GOT3 (cell line): Measurements from ENCODE around the gene EPHA2.
A peak's percentile ranks its signal among the peaks of the same experiment; 100 is the strongest.

Experiments used
- DNase-seq: peaks from one replicate; lab custom pipeline; 2025; ENCODE audit warnings: mixed read lengths; lab: John Stamatoyannopoulos, UW

EPHA2 gene

DNA sequence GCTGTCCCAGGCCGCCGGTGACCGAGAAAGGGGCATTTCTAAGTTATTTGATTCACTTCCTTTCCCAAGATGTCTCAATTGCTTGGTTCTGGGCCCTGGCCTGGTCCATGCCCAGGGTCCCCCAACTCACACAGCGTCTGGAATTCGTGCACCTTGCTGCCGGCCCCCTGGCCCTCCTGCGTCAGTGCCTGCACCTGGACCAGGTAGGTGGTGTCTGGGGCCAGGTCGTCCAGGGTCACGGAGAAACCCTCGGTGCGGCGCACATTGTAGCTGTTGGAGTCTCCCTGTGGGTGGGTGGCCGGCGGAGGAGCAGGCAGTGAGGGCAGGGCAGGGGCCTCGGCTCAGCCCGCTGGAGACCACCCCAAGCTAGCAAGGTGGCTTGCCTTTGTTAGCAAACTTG lies 21.0 kb downstream of the EPHA2 start:
- DNase-seq, result no peak

DNA sequence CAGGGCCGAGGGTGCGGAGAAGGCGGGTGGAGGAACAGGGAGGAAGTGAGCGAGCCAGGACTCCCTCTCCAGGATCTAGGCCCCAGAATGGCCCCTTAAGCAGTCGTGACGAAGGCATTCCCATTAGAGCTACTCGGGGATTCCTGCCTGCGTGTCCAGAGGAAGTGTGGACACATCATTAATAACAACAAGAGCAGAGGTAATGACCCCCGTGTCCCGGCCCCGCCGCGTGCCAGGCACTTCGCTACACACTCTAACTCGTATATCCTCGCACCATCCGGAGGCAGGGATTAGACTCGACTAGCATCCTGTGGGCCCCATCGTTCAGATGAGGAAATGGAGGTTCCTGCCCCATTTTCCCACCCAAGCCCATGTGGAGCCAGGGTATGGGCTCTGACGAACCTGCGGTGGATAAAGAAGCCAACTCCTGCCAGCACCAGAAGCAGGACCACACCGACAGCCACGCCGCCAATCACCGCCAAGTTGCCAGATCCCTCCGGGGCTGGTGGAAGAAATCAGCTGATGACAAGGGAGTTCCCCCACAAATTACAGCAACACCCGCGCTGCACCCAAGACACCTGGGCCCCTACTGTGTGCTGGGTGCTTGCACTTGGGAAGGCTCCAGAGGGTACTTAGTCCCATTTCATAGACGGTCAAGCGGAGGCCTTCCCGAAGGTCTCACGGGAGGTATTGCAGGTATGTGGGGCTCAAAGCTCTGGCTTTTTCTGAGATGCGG lies 21.6 kb downstream of the EPHA2 start:
- no peak for DNase-seq

DNA sequence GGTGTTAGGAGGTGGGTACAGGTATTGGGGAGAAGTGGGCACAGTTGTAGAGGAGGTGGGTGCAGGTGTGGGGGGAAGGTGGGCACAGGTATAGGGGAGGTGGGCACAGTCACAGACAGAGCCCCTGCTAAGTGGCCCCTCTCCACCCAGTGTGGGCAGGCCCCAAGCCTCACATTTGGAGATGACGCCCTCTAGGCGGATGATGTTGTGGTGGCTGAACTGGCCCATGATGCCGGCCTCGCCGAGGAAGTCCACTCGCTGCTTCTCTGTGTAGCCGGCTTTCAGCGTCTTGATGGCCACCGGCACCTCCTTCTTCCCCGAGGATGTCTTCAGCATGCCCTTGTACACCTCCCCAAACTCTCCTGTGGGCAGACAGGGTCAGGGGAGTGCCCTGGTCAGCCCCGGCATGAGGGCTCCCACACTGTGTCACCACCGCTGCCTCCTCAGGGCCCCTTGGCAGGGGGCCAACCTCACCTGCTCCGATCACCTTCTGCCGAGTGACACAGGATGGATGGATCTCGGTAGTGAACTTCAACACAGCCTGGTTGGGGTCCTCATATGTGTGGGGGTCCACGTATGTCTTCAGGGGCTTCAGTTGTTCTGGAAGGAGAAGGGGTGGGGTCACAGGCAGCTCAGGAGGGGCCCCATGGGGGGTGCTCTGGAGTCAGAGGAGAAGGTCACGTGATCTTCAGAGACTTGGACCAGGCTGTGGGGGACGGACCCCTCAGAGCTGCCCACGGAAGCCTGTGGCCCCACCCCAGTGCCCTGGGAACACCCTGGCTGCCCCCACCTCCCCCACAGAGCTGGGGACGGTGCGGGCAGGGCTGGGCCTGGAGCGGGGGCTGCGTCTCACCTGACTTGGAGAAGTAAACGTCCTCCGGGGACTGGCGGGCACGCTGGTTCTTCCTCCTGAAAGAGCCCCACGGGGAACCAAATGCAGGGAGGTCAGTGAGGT lies 22.6 kb downstream of the EPHA2 start:
- no peak for DNase-seq

DNA sequence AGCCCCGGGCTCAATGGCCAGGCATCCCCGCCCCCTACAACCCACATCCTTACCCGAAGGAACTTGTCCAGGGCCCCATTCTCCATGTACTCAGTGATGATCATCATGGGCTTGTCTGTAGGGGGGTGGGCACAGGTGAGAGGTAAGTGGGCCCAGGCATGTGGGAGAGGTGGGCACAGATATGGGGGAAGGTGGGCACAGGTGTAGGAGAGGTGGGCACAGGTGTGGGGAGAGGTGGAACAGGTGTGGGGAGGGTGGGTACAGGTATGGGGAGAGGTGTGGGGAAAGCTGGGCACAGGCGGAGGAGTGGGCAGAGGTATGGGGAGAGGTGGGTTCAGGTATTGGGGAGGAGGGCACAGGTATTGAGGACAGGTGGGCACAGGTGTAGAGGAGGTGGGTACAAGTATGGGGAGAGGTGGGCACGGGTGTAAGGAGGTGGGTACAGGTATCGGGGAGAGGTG lies 23.5 kb downstream of the EPHA2 start:
- DNase-seq, result no peak

DNA sequence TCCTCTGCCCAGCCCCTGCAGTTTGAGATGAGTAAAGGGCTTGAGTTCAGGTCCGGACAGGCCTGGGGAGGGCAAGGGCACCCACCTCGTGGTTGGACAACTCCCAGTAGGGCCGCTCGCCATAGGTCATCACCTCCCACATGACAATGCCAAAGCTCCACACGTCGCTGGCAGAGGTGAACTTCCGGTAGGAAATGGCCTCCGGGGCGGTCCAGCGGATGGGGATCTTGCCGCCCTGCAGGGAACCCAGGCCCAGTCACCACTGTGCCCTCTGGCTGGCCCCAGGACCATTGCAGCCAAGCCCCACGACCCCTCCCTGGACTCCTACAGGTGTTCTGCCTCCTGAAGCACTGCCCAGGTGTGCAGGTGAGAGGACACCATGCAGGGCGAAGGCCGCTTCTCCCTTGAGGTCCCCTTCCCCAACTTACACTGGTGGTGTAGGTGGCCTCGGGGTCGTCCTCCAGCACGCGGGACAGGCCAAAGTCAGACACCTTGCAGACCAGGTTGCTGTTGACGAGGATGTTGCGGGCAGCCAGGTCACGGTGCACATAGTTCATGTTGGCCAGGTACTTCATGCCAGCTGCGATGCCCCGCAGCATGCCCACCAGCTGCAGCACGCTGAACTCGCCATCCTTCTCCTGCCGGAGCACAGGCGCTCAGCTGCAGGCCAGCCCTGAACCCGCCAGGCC lies 24.1 kb downstream of the EPHA2 start:
- DNase-seq, result no peak

DNA sequence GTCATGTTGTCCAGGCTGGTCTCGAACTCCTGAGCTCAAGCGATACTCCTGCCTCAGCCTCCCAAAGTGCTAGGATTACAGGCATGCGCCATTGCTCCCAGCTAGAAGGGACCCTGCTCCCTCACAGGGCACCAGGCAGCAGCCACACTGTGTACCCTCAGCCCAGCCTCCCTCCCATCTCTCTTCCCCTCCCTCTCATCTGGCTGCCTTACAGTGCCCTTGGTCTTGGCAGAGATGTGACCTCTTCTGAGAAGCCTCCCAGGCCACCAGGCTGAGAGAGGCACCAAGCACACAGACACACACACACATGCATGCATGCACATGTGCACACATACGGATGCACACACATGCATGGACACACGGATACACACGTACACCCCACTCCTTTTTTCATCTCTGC lies 25.0 kb downstream of the EPHA2 start:
- no peak for DNase-seq

DNA sequence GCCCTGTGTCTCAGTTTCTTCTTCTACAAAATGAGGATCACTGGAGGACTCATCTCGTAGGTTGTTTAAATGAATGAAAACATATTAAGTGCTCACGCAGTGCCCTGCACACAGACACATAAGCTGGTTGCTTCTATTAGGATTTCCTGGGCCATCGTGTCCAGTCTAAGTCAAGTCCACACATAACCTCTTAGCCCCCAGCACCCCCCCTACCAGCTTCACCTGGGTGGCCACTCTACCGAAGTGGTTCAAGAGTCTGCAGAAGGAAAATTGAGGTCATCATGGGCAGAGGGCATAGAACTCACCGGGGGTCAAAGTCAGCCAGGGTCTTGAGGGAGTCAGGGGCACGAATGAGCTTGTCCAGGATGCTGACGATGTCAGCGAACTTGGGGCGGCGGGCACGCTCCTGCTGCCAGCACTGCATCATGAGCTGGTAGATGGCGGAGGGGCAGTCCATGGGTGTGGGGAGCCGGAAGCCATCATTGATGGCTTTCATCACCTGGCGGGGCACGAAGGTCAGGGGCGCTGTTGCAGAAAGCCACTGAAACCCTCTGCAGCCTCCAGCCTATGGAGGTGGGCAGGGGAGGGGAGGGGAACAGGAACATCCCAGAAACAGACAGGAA lies 25.8 kb downstream of the EPHA2 start:
- no peak for DNase-seq

DNA sequence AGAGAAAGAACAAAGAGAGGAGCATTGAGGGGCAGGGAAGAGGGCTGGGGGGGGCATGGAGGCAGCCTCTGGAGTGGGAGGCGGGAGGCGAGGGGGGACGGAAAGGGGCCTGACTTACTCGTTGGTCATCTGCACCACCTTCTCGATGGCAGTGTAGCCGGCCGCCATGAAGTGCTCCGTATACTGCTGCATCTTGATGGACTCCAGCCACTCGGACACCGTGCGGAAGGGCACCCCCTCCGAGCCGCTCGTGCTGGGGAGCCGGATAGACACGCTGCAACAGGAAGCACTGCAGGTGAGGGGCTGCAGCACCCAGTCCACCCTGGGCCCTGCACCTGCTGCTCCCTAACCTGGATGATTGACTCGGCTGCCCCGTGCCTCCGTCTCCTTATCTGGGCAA lies 26.6 kb downstream of the EPHA2 start:
- no peak for DNase-seq

DNA sequence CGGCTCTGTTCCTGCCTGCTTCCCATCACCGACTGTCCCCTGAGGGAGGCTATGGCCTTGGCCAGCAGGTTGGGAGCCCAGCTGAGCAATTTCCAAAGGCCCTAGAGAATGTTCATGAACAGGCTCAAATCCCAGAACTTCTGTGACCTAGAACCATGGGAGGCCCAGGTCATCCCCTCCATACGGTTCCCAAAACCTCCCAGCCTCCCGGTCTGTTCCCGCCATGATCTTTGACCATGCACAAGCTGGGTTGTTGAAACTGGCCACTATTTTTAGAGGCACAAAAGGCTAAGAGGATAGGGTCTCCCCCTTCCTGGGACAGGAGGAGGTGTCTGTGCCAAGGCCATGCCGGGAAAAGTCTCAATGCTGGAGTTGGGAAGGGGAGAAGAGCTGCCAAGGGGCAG lies 27.5 kb downstream of the EPHA2 start:
- no peak for DNase-seq

DNA sequence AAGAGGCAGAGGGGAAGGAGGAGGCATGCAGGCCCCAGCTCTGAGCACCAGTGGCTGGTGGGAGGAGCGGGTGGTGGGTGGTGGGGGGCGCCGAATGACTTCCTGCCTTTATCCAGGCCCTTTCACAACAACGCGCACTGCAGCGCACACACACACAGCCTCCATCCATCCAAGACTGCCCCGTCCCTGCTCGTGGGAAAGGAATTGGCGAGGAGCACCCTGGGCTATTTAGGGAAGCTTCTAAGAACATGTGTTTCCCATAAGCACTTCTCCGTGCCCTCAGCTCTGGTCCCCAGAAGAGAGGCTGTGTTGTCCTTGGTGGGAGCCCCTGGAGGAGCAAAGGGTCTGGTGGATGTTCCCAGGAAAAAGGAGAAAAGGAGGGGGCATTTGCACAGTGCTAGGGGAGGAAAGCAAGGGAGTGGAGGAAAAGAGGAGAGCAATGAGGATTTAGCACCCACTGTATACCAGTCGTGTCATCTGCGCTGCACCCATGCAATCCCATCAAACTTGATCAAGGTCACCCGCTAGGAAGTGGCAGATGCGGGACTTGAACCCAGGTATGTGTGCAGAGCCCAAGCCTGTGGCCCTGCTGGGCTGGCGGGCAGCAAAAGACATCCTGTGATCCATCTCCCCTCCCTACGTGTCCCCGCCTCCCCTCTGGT lies 28.1 kb downstream of the EPHA2 start:
- no peak for DNase-seq

DNA sequence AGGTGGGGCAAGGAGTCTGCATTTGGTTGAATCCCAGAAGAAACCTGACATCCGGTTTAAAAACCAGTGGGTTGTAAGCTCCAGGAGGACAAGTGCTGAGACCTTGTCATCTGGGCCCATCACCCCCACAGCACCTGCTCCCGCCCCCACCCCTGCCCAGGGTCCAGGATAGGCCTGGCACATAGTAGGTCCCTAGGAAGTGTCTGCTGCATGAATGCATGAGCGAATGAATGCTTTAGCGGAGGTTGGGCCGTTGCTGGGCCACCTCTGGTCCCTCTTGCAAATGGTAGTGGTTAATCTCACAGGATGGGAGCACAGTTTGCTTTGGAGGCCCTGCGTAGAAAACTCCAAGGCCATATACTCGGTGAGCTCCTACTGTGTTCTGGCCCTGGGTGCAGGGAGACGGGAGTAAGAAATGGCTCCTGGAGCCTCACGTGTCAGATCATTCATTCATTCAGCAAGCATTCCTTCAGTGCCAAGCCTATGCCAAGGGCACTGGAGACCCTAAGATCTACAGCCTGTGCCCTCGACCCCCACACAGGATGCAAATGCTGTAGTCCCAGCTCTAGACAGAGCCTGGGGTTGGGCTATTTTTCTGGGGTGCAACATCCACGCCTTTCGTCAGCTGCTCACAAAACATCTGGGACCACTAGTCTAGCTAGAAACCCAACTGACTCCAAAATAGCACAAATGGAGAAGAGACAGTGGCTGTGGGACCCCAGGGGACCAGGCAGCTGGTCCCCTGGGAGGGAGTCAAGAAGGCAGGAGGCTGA lies 28.9 kb downstream of the EPHA2 start:
- DNase-seq, result no peak

DNA sequence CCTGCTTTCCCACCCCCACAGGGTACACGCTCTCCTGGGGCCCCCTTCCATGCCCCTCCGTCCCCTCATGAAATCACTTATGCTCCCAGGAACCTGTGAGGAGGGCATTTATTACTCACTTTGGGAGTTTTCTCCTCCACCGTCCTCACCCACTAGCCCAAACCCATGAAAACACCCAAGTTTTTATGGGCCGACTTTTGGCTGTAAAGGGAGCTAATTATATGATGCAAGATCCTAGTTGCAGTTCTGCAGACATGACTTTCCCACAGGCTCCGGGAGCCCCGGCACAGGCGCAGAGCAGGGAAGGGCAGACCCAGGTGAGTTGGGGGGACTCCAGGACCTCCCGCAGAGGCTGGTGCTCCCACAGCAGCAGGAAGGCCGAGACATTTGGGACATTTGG lies 29.7 kb downstream of the EPHA2 start:
- no peak for DNase-seq

DNA sequence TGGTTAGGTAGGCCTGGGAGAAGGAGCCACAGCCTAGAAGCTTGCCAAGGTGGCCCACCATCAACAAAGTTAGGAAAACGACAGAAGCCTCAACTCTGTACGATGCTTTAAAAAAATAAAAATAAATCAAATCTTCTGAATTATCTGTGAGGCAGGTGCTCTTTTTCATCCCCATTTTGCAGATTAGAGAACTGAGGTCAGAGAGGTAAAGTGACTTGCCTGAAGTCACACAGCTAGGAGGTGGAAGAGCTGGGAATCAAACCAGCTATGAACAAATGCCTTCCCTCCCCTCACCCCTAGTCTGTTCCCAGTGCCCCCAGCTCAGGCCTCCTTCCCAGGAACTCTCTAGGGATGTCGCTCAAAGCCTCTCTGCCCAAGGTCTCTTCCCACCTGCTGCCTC lies 30.4 kb downstream of the EPHA2 start:
- no peak for DNase-seq

DNA sequence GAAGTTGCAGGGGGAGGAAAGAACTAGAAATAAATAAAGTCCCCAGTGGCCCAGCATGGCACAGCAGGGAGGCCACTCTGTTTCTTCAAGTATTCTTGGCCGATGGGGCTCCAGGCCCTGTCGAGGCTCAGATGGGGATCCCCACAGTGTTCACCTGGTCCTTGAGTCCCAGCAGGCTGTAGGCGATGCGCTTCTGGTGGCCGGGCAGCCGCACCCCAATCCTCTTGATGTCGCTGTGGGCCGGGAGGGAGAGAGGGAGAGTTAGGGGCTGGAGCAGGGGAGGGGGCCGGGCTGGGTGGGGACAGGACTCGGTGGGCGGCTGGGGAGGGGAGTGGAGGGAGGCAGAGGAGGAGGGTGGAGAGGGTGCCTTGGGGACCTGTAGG lies 30.8 kb downstream of the EPHA2 start:
- no peak for DNase-seq

DNA sequence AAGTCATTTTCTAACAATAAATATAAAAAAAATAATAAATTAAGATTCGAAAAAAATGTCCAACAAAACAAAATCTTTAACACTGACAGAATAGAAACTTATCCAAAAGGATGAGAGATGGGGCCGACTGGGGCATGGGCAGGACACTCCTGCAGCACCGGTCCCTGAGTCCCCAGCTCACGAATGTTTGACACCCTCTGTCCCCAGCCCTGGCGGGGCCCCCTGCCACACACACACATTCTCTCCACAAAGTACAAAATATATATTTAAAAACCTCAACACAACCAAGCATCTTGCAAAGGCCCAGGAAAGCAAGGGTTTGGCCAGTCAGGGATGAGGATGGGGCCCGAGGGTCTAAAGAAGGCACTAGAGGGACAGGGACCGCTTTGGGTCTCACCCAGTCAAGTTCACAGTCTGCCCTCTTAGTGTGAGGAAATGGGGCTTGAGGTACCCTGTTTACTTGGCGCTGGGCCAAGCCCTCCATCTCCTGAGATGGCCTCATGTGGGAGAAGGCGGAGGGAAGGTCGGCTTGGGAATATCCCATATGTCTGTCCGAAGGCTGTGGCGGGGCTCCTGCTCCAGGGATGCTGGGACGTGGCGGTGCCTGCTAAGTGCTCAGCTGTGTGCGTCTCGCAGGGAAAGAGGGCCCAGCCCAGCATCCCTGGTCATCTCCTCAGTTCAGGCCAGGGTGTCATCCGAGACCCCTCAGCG lies 31.3 kb downstream of the EPHA2 start:
- DNase-seq, result no peak

DNA sequence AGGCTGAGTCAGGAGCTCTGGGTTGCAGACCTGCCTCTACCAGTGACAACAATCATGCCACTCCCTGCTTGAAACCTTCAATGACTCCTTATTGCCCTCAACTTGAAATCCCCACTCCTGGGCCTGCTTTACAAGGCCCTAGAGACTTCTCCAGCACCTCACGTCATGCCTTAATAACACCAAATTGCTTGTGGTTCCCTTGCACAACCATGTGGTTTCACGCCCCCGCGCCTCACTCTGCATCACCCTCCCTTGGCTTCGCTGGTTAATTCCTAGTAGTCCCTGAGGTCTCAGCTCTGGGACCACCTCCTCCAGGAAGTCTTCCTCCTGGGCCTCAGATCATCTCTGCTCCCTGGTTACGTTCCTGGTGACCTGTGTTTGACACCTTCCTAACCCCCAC lies 33.0 kb downstream of the EPHA2 start:
- peak; percentile 74 for DNase-seq

DNA sequence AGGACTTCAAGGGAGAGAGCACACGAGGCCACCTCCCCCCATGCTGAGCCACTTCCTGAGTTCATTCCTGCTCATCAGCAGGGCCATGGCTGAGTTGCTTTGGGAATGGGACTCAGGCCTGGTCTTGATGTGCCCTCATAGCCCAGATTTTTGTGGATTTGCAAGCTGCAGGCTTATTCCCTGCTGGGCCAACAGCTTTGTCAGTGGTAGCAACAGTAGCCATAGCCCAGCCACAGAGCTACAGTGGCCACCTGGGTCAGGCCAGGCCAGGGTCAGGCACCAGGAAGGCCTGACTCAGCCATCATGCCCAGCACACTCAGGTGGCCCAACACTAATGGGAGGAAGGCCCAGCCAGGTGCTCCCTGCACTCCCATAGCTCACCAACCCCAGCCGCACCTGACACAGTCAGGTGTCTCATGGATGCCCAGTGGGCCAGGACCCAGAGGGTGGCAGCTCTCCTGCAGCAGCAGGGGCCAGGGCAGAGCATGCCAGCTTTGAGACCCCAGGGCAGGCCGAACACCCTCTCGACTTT lies 33.5 kb downstream of the EPHA2 start:
- no peak for DNase-seq

DNA sequence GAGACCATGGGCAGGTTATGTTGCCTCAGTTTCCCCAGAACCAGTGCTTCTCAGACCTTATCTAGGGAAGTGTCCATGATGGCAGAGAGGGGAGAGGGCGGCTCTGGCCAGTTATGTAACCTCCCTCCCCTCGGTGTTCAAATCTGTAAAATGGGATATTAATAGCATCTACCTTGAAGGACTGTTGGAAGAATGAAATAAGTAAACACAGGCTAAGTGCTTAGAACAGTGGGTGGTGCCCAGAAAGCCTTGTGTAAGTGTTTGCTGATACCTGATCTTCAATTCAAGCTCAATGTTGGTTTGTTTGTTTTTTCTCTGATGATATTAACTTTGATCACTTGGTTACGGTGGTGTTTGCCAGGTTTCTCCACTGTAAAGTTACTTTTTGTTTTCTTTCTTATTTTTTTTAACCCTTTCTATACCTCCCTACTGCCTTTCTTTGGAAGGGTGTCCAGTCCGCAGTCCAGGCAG lies 34.9 kb downstream of the EPHA2 start:
- no peak for DNase-seq

DNA sequence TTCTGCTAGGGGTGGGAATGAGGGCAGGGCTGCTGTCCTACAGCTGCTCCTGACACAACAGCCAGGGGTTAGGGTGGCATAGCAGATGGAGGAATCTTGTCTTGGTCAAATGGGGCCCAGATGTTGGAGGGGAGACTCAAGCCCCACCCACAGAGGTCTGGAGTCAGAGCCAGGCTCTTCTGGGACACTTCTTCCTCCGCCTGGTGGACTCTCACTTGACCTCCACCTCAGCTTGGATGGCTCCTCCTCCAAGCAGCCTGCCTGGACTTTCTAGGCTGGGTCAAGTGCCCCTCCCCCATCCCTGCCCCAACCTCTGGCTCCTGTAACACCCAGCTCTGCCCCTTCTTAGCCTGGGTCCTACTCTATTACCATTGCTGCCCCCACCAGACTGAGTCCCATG lies 35.5 kb downstream of the EPHA2 start:
- no peak for DNase-seq

DNA sequence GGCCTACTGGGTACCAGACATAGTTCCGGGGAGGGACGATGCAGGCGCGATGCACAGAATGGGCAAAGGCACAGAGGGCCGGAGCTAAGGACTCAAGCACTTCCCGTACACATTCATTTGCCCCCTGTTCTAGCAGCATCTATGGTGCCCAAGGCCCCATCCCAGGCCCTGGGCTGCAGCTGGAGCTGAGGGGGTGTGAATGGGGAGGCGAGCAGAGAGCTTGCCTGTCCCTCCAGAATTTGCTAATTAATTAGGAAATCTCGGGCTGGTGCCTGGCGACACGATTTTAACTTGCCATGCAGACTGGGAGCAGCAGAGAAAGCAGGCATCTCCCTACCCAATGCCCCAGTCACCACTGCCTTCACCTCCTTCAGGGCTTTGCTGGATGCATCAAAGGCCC lies 35.9 kb downstream of the EPHA2 start:
- DNase-seq, result no peak
